HUES6 (cell line): ENCODE data around the gene PPP2R2B.

Experiments
- H3K27ac ChIP-seq: 2 replicates; pipeline ENCODE4 v1.7.0; 2013; ENCODE audit warnings: low read depth, mild to moderate bottlenecking, low read length, inconsistent platforms
- H3K27me3 ChIP-seq: 2 replicates; pipeline ENCODE4 v1.6.1; 2013; ENCODE audit warnings: low read length; ENCODE audit not compliant: control insufficient read depth, insufficient read depth
- H3K36me3 ChIP-seq: 2 replicates; pipeline ENCODE4 v1.6.1; 2013; ENCODE audit warnings: low read length; ENCODE audit not compliant: control insufficient read depth, insufficient read depth
- H3K4me1 ChIP-seq: 2 replicates; pipeline ENCODE4 v1.6.1; 2013; ENCODE audit warnings: low read length; ENCODE audit not compliant: control insufficient read depth, insufficient read depth
- H3K4me3 ChIP-seq: 2 replicates; pipeline ENCODE4 v1.5.1; 2013; ENCODE audit warnings: low read depth, low read length
- H3K9ac ChIP-seq: one replicate; pipeline ENCODE4 v1.6.1; 2013; ENCODE audit warnings: mild to moderate bottlenecking, low read length
- H3K9me3 ChIP-seq: 2 replicates; pipeline ENCODE4 v1.6.1; 2013; ENCODE audit warnings: low read depth, low read length; ENCODE audit not compliant: control insufficient read depth, insufficient read depth

The PPP2R2B gene

DNA sequence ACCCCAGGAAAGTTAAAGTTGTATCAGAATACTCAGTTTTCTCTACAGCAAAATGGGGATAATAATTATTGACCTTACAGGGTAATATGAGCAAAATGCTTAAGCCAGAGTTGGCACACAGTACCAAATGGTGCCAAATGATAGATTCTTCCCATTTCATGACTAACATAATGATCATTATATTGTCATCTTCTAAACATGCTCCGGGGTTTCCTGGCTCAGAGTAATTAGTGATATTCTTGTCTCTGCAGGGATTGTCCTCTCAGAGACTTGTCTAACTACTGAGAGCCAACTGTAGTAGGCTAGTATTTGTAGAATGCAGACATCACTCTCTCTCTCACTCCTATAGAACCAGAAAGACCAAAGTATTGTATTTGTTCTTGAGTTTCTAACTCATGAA, 25.2 kb upstream of the PPP2R2B start:
- Histone ChIP-seq H3K9ac (no peak overlapping the region), H3K27me3 (no peaks in the 10 kb centered on the region), H3K9me3 (no peaks in the 10 kb centered on the region), H3K4me1 (no peaks in the 10 kb centered on the region), H3K36me3 (no peaks in the 10 kb centered on the region), H3K27ac (no peak overlapping the region), H3K4me3 (no peak overlapping the region)

DNA sequence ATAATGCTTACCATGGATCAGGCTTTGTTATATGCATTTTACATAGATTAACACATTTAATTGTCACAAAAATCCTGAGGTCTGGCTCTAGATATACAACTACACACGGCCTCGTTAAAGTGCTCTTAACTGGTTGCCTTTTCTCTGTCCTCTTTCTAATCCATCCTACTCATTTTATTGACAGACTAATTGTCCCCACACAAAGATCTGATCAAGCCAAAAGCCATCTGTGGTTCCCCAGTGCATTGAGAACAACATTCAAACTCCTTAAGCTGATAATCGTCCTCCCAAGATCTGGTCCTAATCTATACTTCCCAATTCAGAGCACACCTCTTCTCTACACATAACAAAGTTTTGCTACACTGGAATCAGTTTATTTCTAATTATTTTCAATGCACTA, 23.9 kb upstream of the PPP2R2B start:
- H3K9ac ChIP-seq: no peak overlapping the region
- no peaks in the 10 kb centered on the region for H3K4me1 ChIP-seq
- H3K4me3 ChIP-seq: no peak overlapping the region
- H3K27me3 ChIP-seq: no peaks in the 10 kb centered on the region
- H3K36me3 ChIP-seq: no peaks in the 10 kb centered on the region
- H3K9me3 ChIP-seq: no peaks in the 10 kb centered on the region; the same call in 1 of the 2 replicates
- H3K27ac ChIP-seq: no peak overlapping the region

DNA sequence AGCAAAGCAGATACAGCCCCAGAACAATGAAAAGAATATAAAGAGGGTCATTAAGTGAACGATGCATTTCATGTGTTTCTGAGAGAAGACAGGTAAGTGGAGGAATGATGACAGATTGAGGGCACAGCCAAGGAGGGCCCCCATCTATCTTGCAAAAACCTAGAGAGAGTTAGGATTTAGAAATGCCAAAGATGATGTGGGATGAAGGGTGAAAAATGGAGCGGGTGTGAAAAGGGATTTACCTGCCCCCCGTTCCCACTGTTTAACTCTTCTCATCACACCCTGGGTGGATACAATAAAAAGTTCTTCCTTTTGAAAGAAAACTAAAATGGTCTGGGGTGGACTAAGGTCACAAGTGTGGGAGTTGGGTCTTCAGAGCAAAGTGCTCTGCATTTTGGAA, 18.5 kb upstream of the PPP2R2B start:
- no peak overlapping the region for H3K4me3 ChIP-seq
- H3K27me3 ChIP-seq: no peaks in the 10 kb centered on the region
- H3K4me1 ChIP-seq: no peaks in the 10 kb centered on the region
- no peaks in the 10 kb centered on the region for H3K36me3 ChIP-seq
- peaks cover 11% of the 10 kb centered on the region; the same call in 1 of the 2 replicates for H3K9me3 ChIP-seq
- H3K9ac ChIP-seq: no peak overlapping the region
- no peak overlapping the region for H3K27ac ChIP-seq

DNA sequence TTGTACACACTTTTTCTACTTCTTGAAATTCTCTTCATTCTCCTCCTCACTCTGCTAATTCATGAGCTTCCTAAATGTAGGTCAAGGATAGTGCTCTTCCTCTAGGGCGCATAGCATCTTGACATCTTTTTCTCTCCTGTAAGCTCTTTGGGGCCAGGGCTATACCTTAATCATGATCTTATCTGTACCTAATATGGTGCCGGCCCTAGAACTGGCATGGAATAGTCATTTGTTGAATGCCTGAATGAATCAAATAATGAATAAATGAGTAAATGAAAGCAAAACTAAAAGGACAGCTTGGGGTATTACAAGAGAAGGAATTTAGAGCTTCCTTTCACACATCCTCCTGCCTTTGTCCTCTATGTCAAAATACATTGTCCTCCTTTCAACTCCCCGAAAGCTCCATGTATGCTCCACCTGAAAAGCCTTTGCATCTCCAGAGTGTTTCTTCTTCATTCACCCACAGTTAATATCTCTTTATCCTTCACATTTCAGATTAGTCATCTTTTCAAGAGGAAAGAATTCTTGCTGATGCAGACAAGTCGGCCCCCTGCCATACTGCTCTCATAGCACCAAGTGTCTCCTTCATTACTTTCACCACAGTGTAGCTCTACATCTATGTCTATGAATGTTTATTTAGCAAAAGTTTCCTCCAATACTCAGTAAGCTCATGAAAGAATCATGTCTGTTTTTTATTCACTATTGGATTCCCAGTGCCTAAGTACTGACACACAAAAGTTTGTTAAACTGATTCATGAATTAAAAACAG, 16.4 kb upstream of the PPP2R2B start:
- H3K4me1 ChIP-seq: peaks cover 6% of the 10 kb centered on the region
- H3K27ac ChIP-seq: no peak overlapping the region
- no peaks in the 10 kb centered on the region for H3K27me3 ChIP-seq
- H3K36me3 ChIP-seq: no peaks in the 10 kb centered on the region
- no peak overlapping the region for H3K4me3 ChIP-seq
- H3K9me3 ChIP-seq: peaks cover 11% of the 10 kb centered on the region; the same call in 1 of the 2 replicates
- H3K9ac ChIP-seq: no peak overlapping the region

DNA sequence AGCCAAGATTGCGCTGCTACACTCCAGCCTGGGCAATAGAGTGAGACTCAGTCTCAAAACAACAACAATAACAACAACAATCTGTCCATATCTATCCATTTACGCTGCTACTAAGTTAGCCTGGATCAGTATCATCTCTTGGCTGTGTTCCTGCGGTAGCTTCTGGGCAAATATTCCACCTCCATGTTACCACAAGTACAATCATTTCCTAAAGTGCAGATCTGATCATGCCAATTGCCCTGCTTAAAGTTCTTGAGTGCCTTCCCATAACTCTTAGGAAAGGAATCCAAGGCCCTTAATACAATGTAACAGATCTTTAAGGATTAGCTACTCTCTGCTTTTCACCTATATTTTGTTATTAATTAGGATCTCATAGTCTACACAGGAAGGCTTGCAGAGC, 15.4 kb upstream of the PPP2R2B start:
- H3K4me3 ChIP-seq: no peak overlapping the region
- no peaks in the 10 kb centered on the region for H3K27me3 ChIP-seq
- H3K36me3 ChIP-seq: no peaks in the 10 kb centered on the region
- no peak overlapping the region for H3K9ac ChIP-seq
- H3K4me1 ChIP-seq: peaks cover 6% of the 10 kb centered on the region
- H3K9me3 ChIP-seq: peaks cover 11% of the 10 kb centered on the region; the same call in 1 of the 2 replicates
- no peak overlapping the region for H3K27ac ChIP-seq

DNA sequence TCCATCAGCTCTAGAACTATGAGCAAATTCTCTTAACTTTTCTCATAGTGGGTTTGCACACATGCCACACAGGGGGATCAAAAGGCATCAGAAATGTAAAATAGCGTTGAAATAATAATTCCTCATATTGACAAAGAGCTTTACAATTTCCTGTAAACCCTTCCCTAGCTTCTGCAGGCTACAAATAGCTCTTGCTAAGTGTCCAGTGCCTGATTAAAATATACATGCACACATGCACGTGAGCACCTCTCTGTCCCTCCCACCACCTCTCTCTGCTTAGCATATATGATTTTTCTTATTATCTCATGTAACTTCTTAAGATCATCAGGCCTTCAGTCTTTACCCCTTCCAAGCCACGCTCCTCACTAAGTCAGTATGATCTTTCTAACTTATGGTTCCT, 13.7 kb upstream of the PPP2R2B start:
- Histone ChIP-seq H3K9ac (no peak overlapping the region), H3K27ac (no peak overlapping the region), H3K4me3 (no peak overlapping the region), H3K9me3 (peaks cover 9% of the 10 kb centered on the region; the same call in 1 of the 2 replicates), H3K27me3 (no peaks in the 10 kb centered on the region), H3K36me3 (no peaks in the 10 kb centered on the region), H3K4me1 (peaks cover 19% of the 10 kb centered on the region)

DNA sequence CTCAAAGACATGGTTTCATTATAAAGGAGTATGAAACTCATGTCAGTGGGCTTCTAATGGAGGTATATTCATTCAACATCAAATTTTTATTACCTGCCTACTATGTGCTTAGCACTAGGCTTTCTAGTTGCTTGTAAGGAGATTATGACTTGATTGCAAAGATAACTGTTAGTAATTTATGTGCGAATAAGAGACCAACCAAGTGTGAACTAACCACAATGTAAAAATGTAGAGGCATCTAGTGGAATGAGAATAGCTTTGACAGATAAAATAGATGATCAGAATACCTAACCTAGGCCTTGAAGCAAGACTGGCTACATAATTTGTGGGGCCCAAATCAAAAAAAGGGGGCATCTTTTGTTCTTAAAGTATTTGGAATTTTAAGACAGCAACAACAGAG, 13.0 kb upstream of the PPP2R2B start:
- H3K9me3 ChIP-seq: peaks cover 3% of the 10 kb centered on the region; the same call in 1 of the 2 replicates
- no peak overlapping the region for H3K4me3 ChIP-seq
- peaks cover 19% of the 10 kb centered on the region for H3K4me1 ChIP-seq
- no peaks in the 10 kb centered on the region for H3K36me3 ChIP-seq
- H3K9ac ChIP-seq: no peak overlapping the region
- H3K27me3 ChIP-seq: no peaks in the 10 kb centered on the region
- H3K27ac ChIP-seq: no peak overlapping the region

DNA sequence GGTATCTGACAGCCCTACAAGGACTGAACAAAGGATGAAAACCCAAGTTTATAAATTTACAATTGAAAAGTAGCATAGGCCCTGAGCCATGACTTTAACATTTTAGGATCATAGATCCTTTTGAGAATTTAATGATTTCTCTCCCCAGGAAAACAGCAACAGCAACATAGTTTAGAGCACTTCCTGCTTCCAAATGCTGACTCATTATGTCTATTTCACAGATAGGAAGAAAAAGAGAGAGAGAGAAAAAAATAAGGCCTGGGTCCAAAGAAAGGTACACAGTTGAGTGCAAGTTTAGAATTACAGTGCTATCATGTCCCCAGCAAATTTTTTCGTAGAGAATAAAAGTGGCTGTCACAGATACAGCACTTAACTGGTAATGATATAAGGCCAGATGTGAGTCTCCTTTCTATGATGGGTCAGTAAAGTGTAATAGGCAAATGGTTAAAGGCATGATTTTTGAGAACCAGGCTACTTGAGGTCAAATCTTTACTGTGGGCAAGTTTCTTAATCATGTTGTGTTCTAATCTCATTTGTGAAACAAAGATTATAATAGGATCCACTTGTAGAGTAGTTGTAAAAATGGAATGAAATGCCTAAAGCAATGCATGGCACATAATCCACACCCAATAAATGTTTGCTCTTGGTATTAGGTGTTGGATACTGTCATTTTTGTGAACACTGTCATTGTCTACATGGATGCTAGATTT, 12.3 kb upstream of the PPP2R2B start:
- Histone ChIP-seq H3K27me3 (no peaks in the 10 kb centered on the region), H3K36me3 (no peaks in the 10 kb centered on the region), H3K4me3 (no peak overlapping the region), H3K4me1 (peaks cover 19% of the 10 kb centered on the region), H3K9ac (no peak overlapping the region), H3K27ac (no peak overlapping the region), H3K9me3 (no peaks in the 10 kb centered on the region)

DNA sequence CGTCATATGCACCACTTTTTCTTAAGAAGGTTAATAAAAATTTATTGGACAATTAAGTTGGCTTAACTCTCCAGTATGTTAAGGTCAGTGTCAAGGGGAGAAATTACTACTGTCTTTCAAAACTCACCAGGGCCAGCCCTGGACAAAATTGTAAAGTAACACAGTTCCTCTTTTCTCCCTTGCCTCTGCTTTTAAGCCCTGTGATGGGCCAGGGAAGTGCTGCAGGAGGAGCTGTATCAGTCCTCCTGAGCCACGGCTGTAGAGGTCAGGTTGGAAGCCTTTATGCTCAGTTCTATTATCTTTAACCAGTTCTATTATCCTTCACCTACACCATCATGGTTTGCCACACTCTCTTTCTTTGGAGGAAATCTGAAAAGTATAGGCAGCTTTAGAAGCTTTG, 11.5 kb upstream of the PPP2R2B start:
- Histone ChIP-seq H3K4me3 (no peak overlapping the region), H3K36me3 (no peaks in the 10 kb centered on the region), H3K27me3 (no peaks in the 10 kb centered on the region), H3K27ac (no peak overlapping the region), H3K4me1 (peaks cover 19% of the 10 kb centered on the region), H3K9ac (no peak overlapping the region), H3K9me3 (no peaks in the 10 kb centered on the region)

DNA sequence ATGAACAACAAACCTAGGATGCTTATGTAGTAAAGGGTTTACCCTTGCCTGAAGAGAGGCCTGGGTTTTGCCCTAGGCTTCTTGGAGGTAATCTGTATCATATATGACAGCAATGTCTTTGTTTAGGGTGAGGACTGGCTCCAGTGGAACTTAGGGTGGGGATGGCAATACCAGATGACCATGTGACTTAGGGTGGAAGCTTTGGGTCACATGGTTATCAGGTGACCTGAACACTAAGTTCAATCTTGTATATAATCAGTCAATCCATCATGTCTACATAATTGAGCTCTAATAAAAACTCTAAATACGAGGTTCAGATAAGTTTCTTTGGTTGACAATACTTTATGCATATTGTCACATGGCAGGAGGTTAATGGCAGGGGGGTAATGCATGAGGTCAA, 10.6 kb upstream of the PPP2R2B start:
- no peak overlapping the region for H3K27ac ChIP-seq
- peaks cover 19% of the 10 kb centered on the region for H3K4me1 ChIP-seq
- no peak overlapping the region for H3K4me3 ChIP-seq
- H3K27me3 ChIP-seq: no peaks in the 10 kb centered on the region
- H3K9ac ChIP-seq: no peak overlapping the region
- H3K36me3 ChIP-seq: no peaks in the 10 kb centered on the region
- H3K9me3 ChIP-seq: no peaks in the 10 kb centered on the region

DNA sequence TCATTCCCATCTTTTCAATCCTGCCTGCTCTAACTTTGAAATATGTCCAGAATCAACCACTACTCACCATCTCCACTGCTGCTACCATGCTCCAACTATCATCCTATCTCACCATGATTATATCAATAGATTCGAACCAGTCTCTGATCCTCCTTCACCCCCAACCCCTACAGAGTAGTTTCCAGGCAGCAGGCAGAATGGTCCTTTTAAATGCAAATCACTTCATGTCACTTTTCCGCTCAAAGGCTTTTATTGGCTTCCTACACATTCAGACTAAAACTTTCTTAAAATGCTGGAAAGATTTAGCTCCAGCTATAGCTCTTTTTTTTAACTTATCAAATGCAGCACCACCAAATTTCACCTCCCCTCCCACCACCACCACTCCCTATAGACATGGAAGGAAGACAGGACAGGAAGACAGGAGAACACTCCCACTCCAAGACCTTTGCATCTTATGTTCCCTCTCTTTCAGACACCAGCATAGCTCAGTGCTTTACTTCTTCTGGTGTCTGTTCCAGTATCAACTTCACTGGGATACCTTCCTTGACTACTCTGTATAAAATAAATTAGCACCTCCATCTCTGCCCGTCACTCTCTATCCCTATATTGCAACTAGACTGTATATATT, 9.9 kb upstream of the PPP2R2B start:
- H3K36me3 ChIP-seq: no peaks in the 10 kb centered on the region
- no peak overlapping the region for H3K4me3 ChIP-seq
- H3K27ac ChIP-seq: no peak overlapping the region
- H3K4me1 ChIP-seq: peaks cover 19% of the 10 kb centered on the region
- H3K27me3 ChIP-seq: no peaks in the 10 kb centered on the region
- H3K9me3 ChIP-seq: no peaks in the 10 kb centered on the region
- no peak overlapping the region for H3K9ac ChIP-seq
